Neural progenitor cell (in vitro differentiated cells): ENCODE data around the gene METTL5.

Experiments
- CTCF ChIP-seq: fragments of 200-600 bp; sonication (generic); IDR thresholded peaks from 2 replicates; pipeline ENCODE4 v1.5.1; 2017; ENCODE audit warnings: antibody characterized with exemption, mild to moderate bottlenecking
- EZH2 ChIP-seq: fragments of 200-600 bp; sonication (generic); IDR thresholded peaks from 2 replicates; pipeline ENCODE4 v1.6.1; 2017; ENCODE audit warnings: antibody characterized with exemption, mild to moderate bottlenecking, moderate library complexity

GRCh38 chr2:169818241-169818640 is 6.5 kb downstream of the METTL5 start:
- no peak for TF ChIP-seq CTCF
- no peak for TF ChIP-seq EZH2
